T-helper 22 cell (primary cell): ENCODE results near the gene EDN2.

Experiments used
- DNase-seq: peaks from one replicate; pipeline ENCODE4 v3.0.0-alpha.2; 2020; ENCODE audit warnings: low read depth

Gene EDN2

GRCh38 chr1:41498804-41499203 lies 14.3 kb upstream of the EDN2 start:
- DNase-seq = no peak

GRCh38 chr1:41498391-41498790 lies 13.9 kb upstream of the EDN2 start:
- no peak for DNase-seq

- DNase-seq = no peak
These were observed 13.1 kb upstream of the EDN2 start for GRCh38 chr1:41497461-41498030.

GRCh38 chr1:41497056-41497440 lies 12.6 kb upstream of the EDN2 start:
- DNase-seq = no peak

- no peak for DNase-seq
These were observed 11.9 kb upstream of the EDN2 start for GRCh38 chr1:41496080-41497055.

DNA sequence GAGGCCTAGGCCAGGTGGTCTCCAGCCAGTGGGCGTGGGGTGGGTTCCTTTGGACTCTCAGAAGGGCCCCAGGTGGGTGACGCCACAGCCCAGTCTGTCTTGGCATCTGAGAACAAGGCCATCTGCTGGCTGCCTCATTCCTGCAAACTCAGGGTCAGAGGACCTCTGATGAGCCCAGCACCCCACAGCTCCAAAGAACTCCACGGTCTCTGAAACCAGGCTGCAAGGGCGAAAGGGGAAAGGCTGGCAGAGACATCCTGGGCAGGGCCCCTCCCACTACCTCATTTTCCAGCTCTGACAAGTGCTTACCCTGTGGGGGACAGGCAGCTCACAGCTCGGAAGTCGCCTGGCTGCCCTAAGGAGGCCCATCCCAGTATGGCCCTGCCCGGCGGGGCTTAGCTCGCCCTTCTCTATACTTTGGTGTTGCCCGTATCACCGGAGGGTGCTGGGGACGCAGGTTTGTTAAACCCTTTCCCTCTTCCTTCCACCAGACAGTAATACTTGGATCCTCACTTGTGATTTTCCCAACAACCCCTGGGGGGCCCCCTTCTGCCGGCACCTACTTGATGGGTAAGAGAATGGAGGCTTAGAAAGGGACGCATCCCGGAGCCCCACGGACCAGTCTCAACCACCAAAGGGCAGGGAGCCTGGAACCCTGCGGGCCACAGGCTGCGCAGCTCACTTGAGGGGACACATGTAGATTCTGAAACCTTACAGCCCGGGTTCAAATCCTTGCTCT lies 10.9 kb upstream of the EDN2 start:
- no peak for DNase-seq

GRCh38 chr1:41494351-41495209 lies 10.1 kb upstream of the EDN2 start:
- DNase-seq = no peak

DNA sequence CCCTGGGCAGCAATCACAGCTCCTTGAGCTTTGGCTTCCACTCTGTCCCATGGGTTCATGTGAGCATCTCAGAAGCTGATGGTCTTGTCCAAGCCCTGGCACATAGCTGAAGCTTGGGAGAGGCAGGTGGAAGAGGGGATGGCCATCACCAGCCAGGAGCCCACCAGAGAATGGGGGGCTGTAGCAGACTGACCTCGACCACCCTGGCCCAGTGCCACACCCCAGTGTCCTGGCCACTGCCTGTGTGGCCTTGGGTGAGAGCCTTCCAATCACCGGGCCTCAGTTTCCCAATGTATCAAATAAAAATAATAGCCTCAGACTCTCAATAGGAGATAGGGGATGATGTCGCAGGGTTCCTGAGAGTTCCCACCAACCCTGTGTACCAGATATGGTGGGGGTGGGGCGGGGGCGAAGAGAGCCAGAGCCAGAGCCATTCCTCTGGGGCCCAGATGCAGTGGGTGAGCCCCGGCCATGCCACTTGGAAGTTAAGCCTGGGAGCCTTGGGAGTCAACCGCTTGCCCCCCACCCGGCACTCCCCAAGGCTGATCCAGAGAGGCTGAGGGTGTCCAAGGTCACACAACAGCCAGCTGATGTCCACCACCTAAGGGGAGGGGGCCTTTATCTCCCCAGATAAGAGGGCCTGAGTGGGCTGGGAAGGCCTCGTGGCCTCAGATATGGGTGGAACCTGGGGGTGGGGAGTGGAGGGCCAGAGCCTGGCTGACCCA lies 9.3 kb upstream of the EDN2 start:
- DNase-seq = no peak

DNA sequence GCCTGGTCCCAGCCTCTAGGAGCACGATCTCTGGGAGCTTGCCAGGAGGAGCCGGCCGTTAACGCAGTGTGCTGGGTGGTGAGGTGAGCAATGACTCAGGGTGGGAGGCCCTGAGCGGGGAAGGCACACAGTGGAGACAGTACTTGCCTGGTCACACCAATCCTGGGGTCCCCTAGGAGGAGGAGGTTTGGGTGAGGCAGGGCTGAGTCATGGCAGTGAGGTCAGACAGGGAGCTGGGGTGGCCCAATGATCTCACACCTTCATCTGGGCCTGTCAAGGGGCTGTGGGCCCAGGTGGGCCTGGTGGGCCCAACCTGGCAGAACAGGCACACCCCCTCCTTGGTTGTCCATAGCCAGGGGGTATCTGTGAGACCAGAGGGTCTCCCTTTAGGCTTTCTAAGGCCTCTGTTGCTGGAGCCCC lies 8.6 kb upstream of the EDN2 start:
- no peak for DNase-seq

GRCh38 chr1:41492341-41492848 lies 7.9 kb upstream of the EDN2 start:
- no peak for DNase-seq

DNA sequence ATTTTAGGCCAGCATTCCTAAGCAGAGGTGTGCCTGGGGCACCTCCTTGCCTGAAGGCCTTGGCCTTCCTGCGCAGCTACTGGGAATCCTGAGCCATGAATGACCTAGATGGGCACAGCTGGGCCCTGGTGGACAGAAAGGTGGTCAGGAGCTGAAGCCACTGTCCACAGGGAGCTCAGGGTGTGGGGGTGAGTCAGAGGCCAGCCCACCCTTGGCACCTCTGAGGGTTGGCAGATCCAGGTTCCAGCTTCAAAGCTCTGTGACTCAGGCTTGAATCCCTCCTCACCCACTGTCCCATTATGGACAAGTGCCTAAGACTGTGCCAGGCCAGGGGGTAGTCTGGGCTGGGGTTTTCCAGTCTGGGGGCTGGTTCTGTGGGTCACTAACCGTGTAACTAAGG lies 6.4 kb upstream of the EDN2 start:
- no peak for DNase-seq

DNA sequence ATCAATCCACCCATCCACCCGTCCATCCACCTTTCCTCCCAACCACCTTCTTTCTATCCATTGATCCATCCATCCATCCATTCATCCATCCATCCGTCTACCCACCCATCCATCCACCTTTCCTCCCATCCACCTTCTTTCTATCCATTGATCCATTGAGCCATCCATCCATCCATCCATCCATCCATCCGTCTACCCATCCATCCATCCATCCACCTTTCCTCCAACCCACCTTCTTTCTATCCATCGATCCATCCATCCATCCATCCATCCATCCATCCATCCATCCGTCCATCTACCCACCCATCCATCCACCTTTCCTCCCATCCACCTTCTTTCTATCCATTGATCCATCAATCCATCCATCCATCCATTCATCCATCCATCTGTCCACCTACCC lies 5.1 kb upstream of the EDN2 start:
- DNase-seq = no peak

GRCh38 chr1:41488040-41488951 lies 3.8 kb upstream of the EDN2 start:
- no peak for DNase-seq

DNA sequence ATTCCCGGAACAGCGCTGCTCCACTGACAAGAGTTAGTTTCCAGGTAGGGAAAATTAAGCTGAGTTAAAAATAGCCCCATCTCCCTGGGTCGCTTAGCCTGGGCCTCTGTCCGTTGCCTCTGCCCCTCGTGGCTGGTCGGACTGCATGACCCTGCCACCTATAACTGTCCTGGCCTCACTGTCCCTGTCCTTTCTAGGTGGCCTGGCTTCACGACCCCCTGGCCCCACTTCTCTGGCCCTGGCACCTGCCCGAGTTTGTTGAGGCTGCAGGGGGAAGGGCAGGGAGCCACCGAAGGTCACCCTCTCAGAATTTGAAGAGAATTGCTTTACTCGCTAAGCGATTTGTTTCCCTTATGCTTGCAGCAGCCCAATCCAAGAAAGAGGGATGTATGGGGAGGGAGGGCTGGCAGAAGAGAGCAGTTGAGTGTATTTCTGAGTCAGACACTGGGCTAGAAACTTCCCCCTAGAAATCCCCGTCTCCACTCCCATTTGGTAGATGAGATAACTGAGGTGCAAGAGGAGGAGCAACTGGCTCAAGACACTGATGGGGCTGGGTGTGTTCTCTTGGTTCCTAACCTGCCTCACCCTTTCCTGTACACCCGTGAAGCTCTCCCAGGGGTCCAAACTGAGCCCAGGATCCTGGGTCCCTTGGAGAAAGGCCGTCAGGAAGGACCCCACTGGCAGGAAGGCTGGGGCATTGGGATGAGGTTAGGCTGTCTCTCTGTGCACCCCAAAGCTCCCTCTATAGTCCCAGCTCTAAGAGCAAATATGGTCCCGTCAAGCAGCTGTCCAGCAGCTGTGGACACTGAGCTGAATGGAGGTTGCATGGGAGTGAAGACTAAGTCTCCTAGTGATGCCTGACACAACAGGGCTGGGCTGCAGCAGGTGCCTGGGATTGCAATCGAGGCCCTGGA lies 2.9 kb upstream of the EDN2 start:
- DNase-seq = no peak

DNA sequence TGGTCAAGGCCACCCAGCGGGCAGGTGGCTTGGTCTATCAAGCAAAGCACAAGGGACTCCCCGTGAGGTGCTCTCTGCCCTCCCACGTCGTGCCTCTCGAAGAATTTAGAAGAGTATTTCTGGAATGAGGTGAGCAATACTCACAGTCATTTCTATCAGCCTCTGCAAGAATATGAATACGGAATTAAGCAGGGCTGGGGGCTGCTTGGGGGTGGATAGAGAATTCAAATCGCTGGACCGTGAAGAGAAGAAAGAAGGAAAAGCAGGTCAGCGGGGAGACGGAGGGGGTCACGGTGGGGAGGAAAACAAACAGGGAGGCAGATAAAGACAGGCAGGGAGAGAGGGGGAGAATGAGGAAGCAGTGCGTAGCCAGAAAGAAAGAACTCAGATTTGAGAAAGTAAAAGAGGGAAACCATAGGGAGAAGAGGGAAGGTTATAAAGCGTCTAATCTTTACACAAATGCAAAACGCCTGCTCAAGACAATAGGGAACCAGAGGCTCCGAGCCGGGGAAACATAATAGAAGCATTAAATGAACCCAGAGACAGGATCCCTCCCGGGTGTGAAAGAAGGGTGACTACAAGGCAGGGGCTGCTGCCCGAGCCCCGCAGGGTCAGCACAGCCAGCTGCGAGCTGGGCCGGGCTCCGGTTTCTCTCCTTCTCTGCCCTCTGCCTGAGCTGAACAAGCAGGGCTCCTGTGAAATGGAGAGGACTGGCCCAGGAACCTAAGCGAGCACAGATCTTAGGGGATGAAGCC lies 2.1 kb upstream of the EDN2 start:
- no peak for DNase-seq

- no peak for DNase-seq
These were observed 1.5 kb upstream of the EDN2 start for GRCh38 chr1:41486053-41486370.

DNA sequence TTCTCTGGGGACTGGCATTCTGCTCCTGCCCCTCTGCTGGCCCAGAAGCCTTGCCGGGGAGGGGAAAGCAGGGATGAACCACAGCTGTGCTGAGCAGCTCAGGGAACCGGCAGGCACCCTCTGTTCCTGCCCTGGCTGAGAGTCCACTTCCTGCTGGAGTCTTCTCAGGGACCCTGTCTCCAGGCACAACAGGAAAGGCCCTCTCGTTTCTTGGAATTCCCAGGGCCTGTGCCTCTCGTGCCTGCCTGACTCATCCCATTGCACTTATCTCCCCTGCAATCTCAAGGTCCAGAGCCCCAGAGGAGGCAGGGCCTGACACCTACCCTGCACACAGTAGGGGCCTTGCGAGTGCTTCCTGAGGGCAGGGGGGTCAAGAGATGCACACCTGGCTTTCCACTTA lies 1.1 kb upstream of the EDN2 start:
- DNase-seq = no peak

- DNase-seq = no peak
These were observed 502 bp downstream of the EDN2 start for GRCh38 chr1:41483960-41484401.
